Stimulated activated CD8-positive, alpha-beta memory T cell treated with anti-CD3 and anti-CD28 coated beads, Interleukin-15, amount 100 ng/mL, for 4 hours (primary cell): ENCODE results near the gene FAT1.

Experiments
- DNase-seq, 2 donors: peaks; one replicate each; pipeline ENCODE4 v3.0.0-alpha.2; 2020; ENCODE audit warnings: low read depth in 2 of 2

Gene FAT1

DNA sequence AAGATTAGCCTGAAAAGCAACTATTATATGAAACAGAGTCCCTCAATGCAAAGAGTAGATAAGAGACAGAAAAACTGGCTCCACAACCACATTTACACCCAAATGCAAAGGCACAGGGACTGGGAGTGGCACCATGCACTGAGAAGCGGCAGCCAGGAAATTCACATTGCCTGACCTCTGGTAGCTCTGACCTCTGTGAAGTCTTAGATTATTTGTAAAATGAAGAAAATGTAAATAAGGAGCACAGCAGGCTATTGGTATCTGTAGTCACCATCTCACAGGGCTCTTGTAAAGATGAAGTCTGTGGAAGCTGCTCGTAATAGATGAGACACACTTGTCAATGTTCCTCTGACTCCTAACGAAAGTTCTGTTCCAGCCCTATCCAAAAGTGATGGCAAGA is 69.7 kb downstream of the FAT1 start:
- no peak for DNase-seq

DNA sequence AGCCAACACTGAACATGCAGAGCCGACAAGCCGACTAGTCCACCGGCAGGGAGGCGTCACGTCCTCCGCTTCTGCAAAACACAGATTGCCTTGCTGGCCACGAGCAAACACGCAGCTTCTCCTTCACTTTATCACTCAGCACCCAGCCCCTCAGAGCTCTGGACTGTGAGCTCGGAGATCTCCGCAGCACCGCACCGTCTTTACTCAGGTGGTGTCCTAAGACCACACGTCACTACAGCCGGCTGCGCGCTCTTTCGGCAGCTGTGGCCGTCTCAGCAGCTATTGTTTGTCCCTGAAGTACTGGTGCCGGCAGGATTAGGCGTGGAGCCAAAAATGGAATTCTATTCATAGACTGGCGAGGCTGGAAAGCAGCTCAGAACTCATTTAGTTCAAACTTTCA is 72.0 kb downstream of the FAT1 start:
- DNase-seq = no peak

DNA sequence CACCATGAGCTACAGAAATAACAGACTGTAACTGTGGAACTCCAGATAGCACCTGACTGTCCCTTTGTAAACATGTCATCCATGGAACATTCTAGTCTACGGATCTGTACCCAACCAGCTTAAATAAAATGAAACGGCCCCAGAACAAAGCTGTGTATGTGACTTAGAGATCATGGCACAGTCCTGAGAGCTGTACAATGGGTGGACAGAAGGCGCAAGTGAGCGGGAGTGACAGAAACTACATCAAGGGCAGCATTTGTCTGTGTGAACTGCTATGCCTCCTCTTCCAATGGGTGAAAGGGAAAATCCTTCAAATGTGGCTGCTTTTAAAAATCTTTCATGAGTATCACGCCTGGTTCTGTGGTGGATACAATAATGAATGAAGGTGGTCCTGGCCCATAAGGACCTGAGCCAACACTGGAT is 72.5 kb downstream of the FAT1 start:
- no peak for DNase-seq

DNA sequence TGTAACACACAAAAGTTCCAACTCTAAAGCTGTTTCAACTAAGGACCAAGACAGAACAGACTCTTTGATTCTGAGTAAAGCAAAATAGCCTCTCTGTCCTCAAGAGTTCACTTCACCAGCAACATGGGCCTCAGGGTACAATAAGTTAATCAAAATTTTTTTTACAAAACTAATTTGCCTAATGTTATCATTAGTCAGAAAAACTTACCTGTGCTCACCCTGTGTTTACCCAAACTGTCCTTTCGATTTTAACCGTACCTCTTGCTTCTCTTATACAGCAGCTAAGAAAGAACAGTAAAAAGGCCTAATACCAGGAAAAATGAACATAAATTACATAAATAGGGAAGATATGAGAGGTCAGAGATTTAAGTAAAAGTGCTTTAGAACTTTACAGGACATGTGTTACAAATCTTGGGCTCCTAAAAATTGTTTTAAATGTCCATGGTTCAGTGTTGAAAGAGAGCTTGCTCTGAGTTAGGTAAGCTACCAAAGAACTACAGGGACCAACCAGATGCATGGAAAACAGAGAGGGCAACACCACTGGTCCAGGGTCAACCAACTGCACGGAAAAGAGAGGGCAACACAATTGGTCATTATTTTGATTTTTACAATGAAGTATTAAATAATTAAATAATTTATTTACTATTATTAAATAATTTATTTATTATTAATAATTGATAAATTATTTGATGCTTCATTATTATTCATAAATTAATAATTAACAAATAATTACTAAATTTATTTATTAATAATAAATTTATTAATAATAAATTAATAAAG is 73.1 kb downstream of the FAT1 start:
- no peak for DNase-seq

DNA sequence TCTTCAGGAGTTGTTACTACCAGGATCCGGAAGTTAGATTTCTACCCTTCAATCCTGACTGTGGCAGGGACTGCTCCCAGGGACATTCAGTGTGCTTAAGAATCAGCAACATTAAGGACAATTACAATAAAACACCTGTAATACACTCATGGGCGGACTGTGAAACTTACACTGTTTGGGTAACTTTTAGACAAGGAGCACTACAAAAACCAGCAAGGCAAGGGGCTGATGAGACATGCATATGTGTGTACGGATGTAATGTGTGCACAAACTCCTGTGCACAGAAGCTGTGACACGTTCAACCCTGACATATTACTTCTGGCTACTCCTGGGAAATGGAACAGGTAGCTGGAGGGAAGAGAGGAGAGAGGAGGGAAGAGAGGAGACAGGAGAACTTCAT is 75.8 kb downstream of the FAT1 start:
- DNase-seq = no peak

DNA sequence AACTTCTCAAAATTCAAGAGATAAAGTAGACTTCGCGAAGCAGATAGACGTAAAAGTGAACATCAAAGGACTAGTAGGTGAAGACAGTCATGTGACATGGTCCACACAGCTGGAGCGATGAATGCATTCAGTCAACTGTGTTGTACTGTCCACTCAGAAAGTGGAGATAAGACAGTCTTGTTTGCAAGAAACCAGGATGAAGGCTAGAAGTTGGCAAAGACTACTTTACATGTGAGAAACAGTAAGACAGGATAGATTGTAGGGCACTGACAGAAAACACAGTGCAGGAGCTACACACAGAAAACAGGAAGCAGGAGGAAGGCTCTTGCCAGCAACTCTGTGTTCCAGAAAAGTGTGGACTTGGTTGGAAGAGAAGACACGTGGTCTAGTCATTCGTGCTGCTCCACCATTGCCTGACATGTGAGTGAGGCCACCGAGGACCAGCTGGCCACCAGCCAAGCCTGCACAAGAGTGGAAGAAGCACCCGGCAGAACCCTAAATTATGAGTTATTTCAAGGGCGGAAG is 78.9 kb downstream of the FAT1 start:
- DNase-seq = no peak

DNA sequence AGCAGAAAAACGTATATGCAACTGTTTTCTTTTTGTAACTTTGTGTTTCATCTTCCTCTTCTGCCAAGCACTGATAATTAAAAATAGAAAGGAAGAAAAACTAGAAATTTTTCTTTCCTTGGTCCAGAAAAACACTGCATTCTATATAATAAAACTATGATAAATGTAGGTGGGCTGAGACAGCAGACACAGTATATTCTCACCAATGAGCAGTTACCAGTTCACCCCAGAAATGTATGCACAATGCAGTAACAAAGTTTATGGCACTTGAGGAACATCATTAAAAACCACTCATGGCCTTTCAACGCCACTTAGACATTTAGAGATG is 79.4 kb downstream of the FAT1 start:
- no peak for DNase-seq

DNA sequence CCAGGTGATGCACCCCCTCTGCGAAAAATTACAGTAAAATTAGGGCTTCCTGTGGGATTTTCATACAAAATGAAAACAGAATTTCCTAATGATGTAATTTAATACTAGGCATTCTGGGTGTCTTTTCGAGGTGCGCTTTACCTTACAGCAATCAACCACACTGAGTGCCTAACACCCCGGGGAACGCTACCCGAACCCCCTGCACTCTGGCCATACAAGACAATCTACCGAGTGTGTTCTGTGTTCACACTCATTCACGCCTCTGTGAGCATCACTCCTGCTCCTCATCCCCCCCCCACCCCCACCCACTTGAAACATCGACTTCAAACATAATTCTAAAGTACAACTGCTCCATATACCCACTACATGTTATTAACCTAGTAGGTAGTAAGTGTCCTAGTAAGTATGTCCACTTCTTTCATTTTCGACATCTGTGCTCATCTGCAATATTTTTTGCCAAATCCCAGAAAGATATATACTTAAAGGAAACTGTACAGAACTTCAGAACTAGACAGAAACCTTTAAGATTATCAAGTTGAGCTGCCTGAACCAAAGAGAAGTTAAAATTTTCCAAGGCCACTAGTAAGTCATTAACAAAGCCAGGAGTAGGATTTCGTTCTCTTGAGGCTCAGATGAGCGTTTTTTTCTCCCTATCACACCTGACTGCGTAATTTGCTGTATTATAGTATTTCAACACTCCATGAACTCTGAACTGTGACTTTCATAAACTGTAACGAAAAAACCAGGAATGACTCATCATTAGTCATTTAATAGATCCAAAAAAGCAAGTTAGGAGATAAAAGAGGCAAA is 80.0 kb downstream of the FAT1 start:
- no peak for DNase-seq

DNA sequence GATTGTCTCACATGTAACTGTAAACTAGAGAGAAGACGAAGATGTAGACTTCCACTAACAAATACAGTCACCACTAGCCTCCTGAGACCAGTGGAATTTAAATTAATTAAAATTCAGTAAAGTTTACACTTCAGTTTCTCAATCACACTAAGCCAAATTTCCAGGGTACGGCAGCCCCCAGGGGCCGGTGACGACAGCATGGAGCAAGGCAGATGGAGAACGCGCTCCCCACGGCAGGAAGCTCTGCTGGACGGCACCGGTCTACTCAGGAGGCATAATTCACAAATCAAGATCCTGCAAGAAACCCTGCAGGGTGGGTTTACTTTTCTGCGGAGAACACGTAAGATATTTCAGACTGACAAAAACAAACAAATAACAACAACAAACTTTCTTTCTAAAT is 80.7 kb downstream of the FAT1 start:
- DNase-seq = no peak

DNA sequence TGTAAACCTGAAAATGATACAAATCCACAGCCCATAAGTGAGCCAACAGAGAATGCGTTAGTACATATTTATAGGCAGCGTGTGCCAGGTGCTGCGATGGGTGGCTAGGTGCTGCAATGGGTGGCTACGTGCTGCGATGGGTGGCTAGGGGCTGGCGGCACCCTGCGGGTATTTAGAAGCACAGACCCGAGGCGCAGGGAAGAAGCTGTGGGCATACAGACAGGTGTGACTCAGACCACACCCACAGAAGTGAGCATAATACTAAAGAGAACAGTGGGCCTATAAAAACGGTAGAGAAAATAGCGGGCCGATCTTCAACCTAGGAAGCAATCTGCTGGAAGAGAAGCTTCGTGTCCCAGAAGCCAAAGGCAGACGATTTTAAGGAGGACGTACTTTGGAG is 81.1 kb downstream of the FAT1 start:
- no peak for DNase-seq

DNA sequence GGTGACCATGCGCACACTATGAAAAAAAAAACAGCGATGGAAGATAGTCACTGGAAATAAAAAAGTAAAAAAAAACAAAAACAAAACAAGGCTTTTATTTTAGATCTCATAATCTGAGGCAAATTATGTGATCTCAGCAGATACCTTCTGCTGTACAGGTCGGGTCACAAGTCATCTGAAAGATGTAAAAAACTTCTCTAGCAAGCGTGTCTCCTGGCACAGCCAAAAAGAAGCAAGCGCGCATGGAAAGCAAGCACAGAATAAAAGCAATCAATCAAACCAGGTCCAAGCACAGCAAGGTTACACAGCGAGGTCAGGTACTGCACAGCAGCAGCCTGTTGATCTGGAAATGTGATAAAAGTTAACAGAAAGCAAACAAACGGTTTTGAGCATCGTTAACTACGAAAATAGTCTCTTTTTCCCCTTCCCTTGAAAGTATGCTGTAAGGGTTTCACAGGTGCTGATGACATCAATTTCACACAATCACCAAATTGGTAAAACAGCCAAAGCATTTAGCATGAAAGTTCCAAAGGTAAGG is 89.0 kb downstream of the FAT1 start:
- no peak for DNase-seq

DNA sequence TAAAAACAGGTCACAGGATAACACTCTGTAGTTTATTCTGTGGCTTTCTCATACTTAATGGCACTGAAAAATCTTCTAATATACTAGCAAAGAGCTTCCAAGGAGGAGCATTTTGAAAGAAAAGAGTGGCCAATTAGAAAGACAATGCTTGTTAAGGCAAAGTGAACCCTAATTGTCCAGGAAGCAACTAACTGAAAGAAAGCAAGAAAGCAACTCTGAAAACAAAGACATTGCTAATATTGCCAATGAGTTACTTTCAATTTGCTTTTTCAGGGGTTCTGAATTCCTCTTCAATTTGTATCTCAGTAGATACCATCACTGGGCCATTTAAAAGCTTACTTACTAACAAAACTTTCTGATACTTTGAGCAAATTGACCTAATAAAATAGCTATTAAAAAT is 89.8 kb downstream of the FAT1 start:
- DNase-seq = no peak

DNA sequence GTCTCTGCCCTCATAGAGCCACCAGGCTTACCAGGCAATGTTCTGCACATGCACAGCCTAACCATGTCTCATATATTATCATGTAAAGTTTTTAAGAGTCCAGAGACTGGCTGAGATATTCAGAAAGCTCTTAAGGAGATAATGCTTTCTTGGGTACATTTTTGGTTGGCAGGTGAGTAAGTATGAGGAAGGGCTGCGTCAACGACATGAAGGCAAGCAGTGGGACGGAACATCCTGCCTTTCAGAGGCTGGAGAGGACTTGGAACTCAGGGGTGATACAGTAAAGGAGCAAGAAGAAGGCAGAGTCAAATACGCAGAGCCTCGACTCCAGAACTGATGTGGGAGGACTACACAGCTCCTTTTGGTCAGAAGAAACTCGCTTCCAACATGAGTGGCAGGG is 93.5 kb downstream of the FAT1 start:
- no peak for DNase-seq

DNA sequence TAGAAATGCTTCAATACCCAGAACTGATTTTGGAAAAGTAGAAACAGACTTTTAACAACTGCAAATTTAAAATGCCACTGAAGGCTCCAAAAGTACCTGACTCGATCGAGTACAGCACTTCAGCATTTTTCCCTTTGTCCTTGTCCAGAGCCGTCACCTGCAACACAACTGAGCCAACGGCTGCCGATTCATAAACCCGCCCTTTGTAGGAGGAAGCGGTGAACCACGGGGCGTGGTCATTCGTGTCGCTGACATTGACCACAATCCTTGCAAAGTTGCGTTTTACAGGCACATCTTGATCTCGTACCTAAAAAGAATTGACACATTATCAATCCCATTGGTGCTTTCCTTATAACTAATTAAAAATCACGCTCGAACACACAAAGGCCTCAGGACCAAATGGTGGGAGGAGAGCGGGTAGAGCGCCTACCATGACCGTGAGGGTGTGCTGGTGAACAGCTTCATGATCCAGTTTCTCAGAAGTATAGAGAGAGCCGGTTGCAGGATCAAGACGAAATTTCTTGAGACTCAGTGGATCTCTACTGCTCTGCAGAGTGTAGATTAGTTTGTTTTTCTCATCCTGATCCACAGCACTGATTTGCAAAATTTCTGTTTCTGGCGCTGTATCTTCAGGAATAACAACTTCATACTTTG is 95.5 kb downstream of the FAT1 start:
- DNase-seq = no peak

DNA sequence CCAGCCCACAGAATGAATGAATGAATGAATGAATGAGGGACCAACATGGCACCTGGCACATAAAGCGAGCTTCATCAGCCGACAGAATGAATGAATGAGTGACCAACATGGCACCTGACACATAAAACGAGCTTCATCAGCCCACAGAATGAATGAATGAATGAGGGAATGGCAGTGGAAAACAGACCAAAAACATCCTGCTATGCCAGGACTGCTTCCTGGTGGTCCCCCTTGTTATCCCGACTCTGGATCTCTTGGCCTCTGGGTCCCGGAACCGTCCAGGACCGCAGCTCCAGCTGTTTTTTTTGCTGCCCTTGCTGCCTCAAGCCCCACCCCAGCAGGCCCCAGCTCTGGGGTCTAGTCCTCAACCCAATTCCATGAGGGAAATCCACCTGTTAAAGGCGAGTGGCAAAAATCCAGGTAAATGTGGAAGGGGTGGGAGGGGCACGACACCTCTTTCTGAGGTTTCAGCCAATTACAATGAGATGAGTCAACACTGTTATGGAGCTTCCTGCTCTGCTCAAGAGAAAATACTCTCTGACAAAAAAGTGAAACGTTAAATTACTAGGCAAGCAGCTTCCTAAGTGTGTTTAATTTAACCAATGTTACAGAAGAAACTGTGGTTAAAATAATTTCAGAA is 96.3 kb downstream of the FAT1 start:
- DNase-seq = no peak

DNA sequence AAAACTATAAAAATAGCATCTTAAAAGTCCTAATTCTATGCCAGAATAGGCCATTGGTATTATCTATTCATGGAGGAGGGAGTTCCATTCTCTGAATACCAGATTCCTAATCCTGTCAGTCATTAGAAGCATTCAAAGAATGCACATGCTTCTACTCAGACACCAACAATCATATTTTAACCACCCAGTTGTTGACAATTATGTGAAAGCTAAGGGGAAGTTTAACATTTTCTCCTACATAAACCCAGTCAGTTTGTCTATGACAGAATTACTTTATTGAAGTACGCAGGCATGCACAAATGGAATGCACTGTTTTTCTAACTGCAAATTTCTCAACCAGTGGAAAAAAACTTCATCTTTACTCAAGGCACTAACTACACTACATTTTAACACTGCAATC is 98.7 kb downstream of the FAT1 start:
- DNase-seq = no peak

DNA sequence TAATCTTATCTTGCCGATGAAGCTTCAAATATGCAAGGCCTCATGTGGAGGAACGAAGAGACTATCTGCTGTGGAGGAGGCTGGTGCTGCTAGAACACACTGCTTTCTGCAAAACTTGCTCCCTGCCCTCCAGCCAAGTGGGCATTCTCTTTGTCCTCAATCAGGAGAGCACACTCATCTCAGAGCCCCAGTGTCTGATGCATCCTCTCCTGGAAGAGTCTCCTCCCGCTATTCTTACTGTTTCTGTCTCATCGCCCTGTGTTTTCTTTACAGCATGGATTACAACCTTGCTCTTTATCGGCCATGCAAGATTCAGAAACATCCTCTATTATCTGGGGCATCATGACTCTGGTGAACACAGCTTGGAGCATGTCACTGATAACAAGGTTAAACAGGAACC is 100.1 kb downstream of the FAT1 start:
- DNase-seq = no peak

DNA sequence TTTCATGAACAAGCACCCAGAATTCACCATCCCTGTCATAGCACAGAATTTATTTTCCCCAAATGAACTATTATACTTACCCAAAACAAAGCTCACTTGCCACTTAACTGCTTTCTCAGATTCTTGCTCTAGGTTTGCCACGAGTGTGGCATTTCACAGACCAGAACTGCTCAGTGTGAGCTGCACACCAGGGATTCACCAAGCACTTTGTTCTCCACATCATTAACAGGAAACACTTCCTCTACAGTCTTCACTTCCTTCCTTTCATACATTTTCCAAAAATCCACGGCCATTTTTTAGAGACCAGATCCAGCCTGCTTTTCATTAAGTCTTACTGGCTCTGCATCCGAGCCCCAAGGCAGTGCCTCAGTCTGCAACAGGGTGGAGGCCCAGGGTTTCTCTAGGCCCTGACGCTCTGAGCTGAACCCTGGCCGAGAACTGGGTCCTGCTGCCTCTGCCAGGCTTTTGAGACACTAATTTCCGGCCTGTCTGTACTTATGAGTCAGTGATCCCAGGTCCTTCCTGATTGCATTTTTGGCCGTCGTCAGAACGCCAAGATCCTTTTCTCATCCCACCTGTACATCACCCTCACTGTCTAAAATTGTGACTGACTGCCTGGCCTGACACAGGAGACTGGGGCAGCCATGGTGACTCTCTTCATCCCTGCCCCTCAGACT is 100.7 kb downstream of the FAT1 start:
- no peak for DNase-seq

DNA sequence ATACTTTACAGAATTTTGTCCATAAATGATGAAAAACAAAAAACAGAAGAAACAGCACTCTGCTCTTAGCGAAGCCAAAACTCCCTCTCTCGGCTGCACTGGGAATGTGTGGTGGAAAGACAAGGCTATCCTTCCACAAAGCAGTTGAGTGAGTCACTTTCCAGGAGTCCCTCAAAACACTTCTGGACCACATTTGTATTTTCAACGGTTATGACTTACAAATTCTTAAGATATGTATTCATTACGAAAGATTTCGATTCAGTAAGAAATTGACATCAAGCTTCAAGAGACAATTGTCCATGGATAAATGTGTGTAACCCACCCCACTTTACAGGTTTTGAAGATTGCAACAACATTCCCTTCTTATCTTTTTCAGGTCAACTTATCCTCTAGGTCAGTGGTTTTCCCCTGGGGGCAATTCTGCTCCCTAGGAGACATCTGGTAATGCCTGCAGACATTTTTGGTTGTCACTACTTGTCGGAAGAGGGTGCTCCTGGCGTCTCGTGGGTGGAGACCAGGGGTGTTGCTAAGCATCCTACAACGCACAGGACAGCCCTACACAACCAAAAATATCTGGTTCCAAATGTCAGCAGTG is 101.6 kb downstream of the FAT1 start:
- DNase-seq = no peak

DNA sequence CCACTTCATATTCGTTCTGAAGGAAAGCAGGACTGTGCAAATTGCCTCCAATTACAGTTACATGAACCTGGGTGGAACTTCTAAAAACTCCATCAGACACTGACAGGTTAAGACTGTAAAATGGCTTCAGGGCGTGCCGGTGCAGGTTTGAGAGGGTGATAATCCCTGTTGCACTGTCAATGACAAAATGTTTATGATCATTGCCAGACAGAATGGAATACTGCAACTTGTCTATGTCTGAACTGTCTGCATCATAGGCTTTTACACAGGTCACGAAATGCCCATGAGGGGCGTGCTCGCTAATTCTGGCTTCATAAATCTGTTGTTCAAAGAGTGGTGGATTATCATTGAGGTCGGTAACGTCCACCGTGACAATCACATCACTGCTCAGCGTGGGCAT is 104.6 kb downstream of the FAT1 start:
- DNase-seq = no peak

DNA sequence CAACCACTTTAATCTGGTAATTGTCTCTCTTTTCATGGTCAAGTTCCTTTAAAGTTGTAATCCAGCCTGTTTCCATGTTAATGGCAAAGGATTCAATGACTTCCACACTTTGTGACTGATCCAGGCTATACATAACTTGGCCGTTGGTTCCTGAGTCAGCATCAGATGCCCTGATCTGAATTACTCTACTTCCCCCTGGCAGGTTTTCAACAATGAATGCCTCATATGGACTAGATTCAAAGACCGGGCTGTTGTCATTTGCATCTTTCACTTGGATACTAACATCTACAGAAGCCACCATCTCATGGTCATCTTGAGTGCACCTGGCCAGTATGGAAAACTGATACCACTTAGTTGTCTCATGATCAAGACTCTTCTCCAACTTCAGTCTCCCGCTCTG is 105.7 kb downstream of the FAT1 start:
- DNase-seq = no peak
